Vagina (tissue), 2 donors: Measurements from ENCODE around the gene DENND1A. TPM values are rescaled to one million over a fixed set of nuclear protein-coding genes. Genes with fewer than 3 reads are reported as not detected.

Experiments used
- DNase-seq, 2 donors: peaks; one replicate each; pipeline ENCODE4 v3.0.0-alpha.2; 2017; ENCODE audit errors: extremely low spot score in 2 of 2
- H3K27ac ChIP-seq: fragments of 200-600 bp; sonication (generic); one replicate; pipeline ENCODE4 v1.5.1; 2019
- H3K27me3 ChIP-seq: fragments of 200-600 bp; sonication (generic); one replicate; pipeline ENCODE4 v1.5.1; 2019
- H3K36me3 ChIP-seq, 2 donors: fragments of 200-600 bp; sonication (generic); one replicate each; pipeline ENCODE4 v1.5.1; 2017 to 2019
- H3K4me1 ChIP-seq: fragments of 200-600 bp; sonication (generic); one replicate; pipeline ENCODE4 v1.5.1; 2019
- H3K4me3 ChIP-seq, 2 donors: fragments of 200-600 bp; sonication (generic); 1 replicate in 1 of 2; 2 replicates in 1 of 2; pipeline ENCODE4 v1.5.1; 2016 to 2019
- H3K9me3 ChIP-seq: fragments of 200-600 bp; sonication (generic); one replicate; pipeline ENCODE4 v1.5.1; 2019
- POLR2A ChIP-seq, 2 donors: fragments of 450-650 bp; IDR thresholded peaks; one replicate each; pipeline ENCODE4 v1.6.1; 2017; ENCODE audit warnings: antibody characterized with exemption in 2 of 2, mild to moderate bottlenecking in 2 of 2, moderate library complexity in 2 of 2
- POLR2AphosphoS5 ChIP-seq, 2 donors: sonication (generic); formaldehyde crosslinking; IDR thresholded peaks; one replicate each; pipeline ENCODE4 v1.9.0; 2017; ENCODE audit warnings: antibody characterized with exemption in 2 of 2, mild to moderate bottlenecking in 2 of 2, low read depth in 1 of 2; ENCODE audit not compliant: insufficient read depth in 1 of 2
- intact Hi-C: fragments of 100-400 bp; cut with DNase I; formaldehyde crosslinking; loops from one replicate; pipeline ENCODE4 v1.15.1; 2023
- total RNA-seq: library from RNA; depleted of rRNA; stranded (reverse); fragments of >200 nt; gene quantifications from one replicate; pipeline ENCODE4 v1.2.3, GENCODE V29; 2016
- TF ChIP-seq, protein P1 (sequence below), 3 experiments: fragments of 450-650 bp in 2 of 3; fragments of 200-600 bp in 1 of 3; sonication (generic) in 1 of 3; IDR thresholded peaks; one replicate each; pipeline ENCODE4 v1.5.1; 2017 to 2019; ENCODE audit warnings: antibody characterized with exemption in 3 of 3, mild to moderate bottlenecking in 2 of 3, moderate library complexity in 2 of 3

The DENND1A gene
- total RNA-seq, 1 donor from 2014 or later, result 20.4 TPM

DNA sequence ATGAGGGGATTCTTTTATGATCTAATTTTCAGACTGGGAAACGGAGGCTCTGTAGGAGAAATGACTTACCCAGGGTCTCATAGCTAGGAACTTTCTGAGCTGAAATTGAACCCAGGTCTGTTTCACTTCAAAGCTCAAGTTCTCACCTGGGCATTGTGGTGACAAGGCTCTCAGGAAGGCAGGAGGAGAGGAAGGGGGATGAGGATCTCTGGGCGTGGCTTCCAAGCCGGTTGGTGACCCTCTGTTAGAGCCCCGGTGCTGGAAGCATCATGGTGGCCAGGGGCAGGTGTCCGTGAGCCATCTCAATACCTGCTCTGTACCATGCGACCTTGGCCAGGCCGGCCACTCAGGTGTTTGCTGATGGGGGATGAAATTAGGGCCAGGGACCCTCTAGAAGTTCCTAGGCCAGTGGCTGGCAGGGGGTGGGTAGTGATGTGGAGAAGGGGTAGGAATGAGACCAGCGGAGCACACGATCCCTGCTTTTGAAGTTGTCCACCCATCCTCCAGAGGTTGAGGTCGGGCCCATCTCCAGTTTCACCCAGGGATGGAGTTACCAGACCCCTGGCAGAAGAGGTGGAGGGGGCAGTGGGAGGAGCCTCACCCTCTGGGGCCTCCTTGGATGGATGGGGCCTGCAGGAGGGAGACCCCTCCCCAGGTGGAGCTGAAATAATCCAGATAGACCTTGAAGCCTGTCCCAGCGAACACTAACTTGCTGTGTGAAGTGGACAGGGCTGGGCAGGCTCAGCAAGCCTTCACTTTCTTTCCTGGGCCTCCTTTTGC is 568.0 kb downstream of the DENND1A start:
- no peaks in the 10 kb centered on the region for H3K36me3 ChIP-seq
- DNase-seq, result no peak
- H3K9me3 ChIP-seq, result no peaks in the 10 kb centered on the region
- H3K27ac ChIP-seq, result no peak overlapping the region
- no peaks in the 10 kb centered on the region for H3K4me1 ChIP-seq
- H3K4me3 ChIP-seq, result no peak overlapping the region
- no peaks in the 10 kb centered on the region for H3K27me3 ChIP-seq
- intact Hi-C loops, result no loop called here
- TF ChIP-seq POLR2A (IDR thresholded peaks at IDR 0.05) (no peak), POLR2AphosphoS5 (IDR thresholded peaks at IDR 0.05; ENCODE audit: insufficient read depth in 1 of 2, low read depth in 1 of 2) (no peak)
- TF ChIP-seq, protein P1, sequence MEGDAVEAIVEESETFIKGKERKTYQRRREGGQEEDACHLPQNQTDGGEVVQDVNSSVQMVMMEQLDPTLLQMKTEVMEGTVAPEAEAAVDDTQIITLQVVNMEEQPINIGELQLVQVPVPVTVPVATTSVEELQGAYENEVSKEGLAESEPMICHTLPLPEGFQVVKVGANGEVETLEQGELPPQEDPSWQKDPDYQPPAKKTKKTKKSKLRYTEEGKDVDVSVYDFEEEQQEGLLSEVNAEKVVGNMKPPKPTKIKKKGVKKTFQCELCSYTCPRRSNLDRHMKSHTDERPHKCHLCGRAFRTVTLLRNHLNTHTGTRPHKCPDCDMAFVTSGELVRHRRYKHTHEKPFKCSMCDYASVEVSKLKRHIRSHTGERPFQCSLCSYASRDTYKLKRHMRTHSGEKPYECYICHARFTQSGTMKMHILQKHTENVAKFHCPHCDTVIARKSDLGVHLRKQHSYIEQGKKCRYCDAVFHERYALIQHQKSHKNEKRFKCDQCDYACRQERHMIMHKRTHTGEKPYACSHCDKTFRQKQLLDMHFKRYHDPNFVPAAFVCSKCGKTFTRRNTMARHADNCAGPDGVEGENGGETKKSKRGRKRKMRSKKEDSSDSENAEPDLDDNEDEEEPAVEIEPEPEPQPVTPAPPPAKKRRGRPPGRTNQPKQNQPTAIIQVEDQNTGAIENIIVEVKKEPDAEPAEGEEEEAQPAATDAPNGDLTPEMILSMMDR (IDR thresholded peaks at IDR 0.05), result no peak

DNA sequence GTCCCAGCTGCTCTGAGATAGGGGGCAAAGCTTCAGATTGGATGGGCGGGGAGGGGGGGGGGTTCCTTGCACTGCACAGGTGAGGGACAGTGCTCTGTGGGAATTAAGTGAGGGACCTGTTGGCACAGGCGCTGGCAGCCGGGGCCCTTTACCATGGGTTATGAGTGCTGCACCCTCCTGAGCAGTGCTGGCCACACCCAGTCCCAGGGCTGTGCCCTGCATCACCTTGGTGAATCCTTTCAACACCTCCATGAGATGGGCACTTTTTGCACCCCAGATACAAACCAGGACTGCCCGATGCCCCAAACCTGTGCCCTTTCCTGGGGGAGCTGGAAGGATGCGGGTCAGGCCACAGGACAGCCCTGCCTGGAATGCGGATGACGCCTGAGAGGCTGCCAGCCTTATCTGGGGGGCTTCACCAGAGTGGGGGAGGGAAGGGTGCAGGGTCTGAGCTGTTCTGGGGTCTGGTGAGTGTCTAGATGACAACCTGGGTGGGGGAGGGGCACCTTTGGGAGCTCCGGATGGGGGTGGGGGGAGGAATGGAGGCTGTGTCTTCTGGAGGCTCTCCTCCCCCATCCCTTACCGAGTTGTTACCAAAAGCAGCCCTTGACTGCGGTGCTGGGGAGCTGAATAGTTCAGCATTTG is 568.7 kb downstream of the DENND1A start:
- H3K9me3 ChIP-seq, result no peaks in the 10 kb centered on the region
- no peak for DNase-seq
- H3K4me1 ChIP-seq, result no peaks in the 10 kb centered on the region
- H3K27me3 ChIP-seq, result no peaks in the 10 kb centered on the region
- intact Hi-C loops, result no loop called here
- TF ChIP-seq POLR2A (IDR thresholded peaks at IDR 0.05) (no peak), POLR2AphosphoS5 (IDR thresholded peaks at IDR 0.05; ENCODE audit: insufficient read depth in 1 of 2, low read depth in 1 of 2) (no peak)
- TF ChIP-seq, protein P1 (IDR thresholded peaks at IDR 0.05), result no peak
- no peak overlapping the region for H3K4me3 ChIP-seq
- H3K27ac ChIP-seq, result no peak overlapping the region
- H3K36me3 ChIP-seq, result no peaks in the 10 kb centered on the region

DNA sequence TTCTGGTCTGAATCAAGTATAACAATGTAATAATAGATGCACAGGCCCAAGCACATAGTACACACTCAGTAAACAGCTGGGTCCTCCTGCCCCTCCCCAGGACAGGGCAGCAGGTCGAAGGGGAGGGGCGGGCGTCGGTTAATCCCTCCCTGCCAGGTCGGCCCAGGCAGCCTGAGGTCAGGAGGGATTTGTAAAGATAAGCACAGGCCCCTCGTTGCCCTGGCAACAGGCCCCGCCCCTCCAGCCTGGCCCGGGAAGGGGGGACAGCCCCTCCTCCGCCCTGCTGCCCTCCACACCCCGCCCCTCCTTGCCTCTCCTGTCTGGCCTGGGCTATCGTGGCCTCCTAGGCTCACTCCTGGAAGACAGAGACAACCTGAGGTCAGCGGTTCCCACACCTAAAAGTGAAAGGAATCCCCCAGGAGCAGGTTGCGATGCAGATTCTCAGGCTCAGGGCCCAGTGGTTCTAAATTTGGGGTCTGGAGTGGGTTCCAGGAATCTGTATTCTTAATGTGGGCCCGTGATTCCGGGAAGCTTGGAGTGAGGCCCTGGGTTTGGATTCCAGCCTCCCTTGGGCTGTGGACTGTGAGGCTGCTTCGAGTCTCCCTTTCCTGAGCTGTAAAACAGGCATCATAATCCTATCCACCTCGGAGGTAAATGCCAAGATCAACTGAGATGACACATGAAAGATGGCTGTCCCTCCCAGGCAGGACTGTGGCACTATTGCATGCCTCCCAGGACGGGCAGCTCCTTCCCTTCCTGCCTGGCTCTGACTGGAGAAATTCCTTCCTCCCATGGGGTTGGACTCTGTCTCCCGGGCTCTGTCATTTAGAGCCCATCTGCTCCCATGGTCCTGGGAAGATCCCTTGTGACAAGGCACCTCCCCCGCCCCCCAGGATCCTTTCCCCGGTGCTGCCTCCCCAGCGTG is 569.5 kb downstream of the DENND1A start:
- intact Hi-C loops, result no loop called here
- no peak for TF ChIP-seq POLR2AphosphoS5 (IDR thresholded peaks at IDR 0.05; ENCODE audit: insufficient read depth in 1 of 2, low read depth in 1 of 2)
- no peak for TF ChIP-seq POLR2A (IDR thresholded peaks at IDR 0.05)
- TF ChIP-seq, protein P1 (IDR thresholded peaks at IDR 0.05), result no peak
- no peak for DNase-seq
- H3K4me1 ChIP-seq, result no peaks in the 10 kb centered on the region
- no peak overlapping the region for H3K27ac ChIP-seq
- H3K36me3 ChIP-seq, result no peaks in the 10 kb centered on the region
- no peaks in the 10 kb centered on the region for H3K27me3 ChIP-seq
- no peak overlapping the region for H3K4me3 ChIP-seq
- no peaks in the 10 kb centered on the region for H3K9me3 ChIP-seq

DNA sequence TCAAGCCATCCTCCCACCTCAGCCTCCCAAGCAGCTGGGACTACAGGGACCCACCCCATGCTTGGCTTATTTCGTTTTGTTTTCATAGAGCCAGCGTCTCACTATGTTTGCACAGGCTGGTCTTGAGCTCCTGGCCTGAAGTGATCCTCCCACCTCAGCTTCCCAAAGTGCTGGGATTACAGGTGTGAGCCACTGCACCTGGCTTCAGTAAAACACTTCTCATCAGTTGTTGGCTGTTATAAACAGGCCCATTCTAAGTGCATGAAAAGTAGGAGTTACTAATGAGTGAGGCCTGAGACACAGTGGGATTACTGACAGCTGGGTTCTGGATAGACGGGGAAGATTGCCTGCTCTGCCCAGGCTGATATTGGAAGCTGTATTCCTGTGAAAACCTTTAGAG is 570.4 kb downstream of the DENND1A start:
- no peak overlapping the region for H3K4me3 ChIP-seq
- no peak for TF ChIP-seq POLR2A (IDR thresholded peaks at IDR 0.05)
- TF ChIP-seq POLR2AphosphoS5 (IDR thresholded peaks at IDR 0.05; ENCODE audit: insufficient read depth in 1 of 2, low read depth in 1 of 2), result no peak
- TF ChIP-seq, protein P1 (IDR thresholded peaks at IDR 0.05), result no peak
- H3K27ac ChIP-seq, result no peak overlapping the region
- H3K4me1 ChIP-seq, result no peaks in the 10 kb centered on the region
- no peaks in the 10 kb centered on the region for H3K9me3 ChIP-seq
- no peaks in the 10 kb centered on the region for H3K27me3 ChIP-seq
- no peaks in the 10 kb centered on the region for H3K36me3 ChIP-seq
- no peak for DNase-seq
- intact Hi-C loops, result no loop called here
